ENCODE results near the gene PNLIPRP3.

The PNLIPRP3 gene

DNA sequence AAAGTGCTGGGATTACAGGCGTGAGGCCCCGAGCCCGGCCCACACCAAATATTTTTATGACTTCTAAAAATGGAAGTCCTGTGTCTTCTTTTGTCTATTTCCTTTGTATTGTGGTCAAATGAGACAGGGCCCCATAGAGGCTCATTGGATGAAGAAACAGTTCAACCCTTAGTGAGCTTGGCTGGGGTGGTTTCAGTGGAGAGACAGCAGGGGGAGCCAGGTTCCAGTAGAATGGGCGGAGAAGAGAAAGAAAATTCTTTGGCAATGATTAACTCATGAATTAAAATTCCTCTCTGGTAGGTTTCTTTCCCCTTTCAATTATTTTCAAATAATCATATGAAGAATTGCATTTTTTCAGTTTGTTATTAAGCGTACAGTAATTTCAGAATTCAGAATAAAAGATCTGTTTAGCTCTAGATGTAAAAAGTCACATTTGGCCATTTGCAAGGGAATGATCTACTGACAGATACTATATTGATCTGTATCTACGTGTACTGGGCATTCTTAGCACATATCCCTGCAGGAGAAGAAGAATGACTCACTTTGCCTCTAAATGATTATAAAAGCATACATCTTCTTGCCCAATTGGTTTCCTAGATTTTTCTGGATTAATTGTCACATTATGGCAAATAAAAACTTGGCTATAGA, 43.2 kb downstream of the PNLIPRP3 start:
- TF ChIP-seq, protein P1, sequence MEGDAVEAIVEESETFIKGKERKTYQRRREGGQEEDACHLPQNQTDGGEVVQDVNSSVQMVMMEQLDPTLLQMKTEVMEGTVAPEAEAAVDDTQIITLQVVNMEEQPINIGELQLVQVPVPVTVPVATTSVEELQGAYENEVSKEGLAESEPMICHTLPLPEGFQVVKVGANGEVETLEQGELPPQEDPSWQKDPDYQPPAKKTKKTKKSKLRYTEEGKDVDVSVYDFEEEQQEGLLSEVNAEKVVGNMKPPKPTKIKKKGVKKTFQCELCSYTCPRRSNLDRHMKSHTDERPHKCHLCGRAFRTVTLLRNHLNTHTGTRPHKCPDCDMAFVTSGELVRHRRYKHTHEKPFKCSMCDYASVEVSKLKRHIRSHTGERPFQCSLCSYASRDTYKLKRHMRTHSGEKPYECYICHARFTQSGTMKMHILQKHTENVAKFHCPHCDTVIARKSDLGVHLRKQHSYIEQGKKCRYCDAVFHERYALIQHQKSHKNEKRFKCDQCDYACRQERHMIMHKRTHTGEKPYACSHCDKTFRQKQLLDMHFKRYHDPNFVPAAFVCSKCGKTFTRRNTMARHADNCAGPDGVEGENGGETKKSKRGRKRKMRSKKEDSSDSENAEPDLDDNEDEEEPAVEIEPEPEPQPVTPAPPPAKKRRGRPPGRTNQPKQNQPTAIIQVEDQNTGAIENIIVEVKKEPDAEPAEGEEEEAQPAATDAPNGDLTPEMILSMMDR (IDR thresholded peaks at IDR 0.05): peak; percentile 86

DNA sequence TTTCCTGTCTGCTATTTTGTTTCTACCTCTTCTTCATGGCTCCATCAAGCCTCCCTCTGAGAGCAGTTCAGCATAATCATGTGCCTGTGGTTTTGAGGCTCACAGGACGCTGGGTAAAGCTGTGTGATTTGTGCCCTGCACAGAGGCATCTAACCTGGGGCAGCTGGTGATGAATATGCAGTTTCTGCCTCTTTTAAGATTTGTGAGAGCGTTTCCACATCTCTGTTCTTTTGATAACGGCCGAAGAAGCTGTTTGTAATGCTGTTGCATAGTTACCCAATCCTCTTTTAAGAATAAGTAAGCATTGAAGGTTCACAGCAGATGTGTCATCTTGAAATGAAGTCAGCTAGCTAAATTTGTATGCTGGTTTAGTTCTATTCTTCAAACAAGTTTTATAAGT, 45.2 kb downstream of the PNLIPRP3 start:
- TF ChIP-seq, protein P1 (IDR thresholded peaks at IDR 0.05): no peak

DNA sequence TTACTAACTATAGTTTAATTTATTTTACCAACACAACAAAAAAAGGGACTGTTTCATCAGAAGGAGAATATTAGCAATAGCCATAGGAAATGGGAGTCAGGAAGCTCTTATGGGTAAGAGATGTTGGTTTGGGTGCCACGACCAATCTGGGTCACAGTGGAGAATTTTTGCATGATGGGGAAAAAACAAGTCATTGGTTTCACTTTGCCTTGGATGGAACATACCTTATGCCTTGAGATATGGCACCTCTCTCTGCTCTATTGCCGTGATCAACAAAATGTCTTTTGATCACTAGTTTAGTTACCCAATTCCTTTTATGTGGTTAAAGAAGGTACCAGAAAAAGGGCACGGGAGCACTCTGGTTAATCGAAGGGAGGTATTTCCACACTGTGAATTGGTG, 48.2 kb downstream of the PNLIPRP3 start:
- TF ChIP-seq, protein P1 (IDR thresholded peaks at IDR 0.05): no peak

DNA sequence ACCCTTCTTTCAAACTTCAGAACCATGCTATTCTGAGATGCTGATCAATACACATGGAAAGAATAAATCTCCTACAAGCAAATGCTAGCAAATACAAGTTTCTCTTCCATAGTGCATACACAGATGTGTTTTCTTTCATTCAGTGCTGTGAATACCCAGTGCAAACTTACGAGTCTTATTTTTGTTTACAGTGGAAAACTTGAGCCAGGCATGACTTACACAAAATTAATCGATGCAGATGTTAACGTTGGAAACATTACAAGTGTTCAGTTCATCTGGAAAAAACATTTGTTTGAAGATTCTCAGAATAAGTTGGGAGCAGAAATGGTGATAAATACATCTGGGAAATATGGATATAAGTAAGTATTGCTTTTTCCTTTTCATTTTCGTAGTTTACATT, 48.8 kb downstream of the PNLIPRP3 start:
- TF ChIP-seq, protein P1 (IDR thresholded peaks at IDR 0.05): no peak

DNA sequence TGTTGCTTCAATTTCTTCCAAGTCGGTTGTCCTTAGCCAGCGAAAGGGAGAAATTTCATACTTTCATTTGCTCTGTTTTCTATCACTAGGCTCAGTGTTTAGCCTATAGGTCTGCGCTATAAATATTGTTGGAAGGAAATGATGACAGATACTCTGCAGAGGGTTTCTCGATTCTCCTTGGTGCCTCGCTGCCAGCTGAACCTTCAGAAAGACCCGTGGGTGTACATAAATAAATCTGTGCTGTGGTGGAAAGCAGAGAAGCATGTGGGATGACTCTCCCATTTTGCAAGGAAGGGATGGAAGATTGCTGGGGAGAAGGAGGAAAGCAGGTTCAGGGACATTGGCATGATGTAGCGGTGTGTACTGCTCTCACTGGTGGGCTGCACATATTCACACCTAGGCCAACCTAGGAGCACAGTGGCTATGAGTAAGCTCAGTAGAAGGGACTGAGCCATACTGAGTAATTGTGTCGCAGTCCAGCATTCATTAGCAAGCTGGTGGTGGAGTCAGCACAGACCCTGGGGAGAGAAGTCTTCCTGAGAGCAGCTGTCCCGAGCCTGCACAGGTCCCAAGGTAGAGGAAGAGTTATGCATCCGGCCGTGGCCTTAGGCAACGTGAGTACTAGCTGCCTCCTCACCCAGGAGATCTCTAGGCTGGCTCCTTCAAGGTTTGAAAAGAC, 50.5 kb downstream of the PNLIPRP3 start:
- TF ChIP-seq, protein P1 (IDR thresholded peaks at IDR 0.05): no peak

DNA sequence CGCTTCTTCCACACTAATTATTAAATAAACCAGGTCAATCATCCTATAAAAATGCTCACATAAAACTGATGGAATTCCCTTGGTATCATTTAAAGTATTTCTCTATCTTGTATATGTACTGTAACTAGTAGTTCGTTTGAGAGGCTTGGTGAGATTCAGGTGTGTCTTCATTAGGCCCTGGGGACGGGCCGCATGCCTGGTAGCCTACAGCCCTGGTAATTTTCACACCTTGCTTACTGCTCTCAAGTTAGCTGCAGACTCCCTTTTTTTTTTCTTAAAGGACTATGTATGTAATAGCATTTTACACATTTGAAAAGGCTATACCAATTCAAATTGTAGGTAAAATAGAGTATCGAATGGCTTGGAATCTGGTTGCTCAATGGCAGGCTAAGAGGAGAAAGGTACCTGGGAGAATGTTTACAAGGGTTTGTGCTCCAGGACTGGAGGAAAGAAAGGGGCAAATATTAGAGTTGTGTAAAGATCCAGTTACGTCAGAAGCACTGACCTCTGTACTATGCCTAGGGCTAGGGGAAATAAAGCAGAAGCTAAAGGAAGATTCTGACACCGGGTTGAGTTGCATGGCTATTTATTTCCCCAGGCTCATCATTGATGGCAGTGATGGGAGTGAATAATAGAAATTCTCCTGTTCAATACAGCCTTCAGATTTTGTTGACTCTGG, 59.3 kb downstream of the PNLIPRP3 start:
- TF ChIP-seq, protein P1 (IDR thresholded peaks at IDR 0.05): no peak

DNA sequence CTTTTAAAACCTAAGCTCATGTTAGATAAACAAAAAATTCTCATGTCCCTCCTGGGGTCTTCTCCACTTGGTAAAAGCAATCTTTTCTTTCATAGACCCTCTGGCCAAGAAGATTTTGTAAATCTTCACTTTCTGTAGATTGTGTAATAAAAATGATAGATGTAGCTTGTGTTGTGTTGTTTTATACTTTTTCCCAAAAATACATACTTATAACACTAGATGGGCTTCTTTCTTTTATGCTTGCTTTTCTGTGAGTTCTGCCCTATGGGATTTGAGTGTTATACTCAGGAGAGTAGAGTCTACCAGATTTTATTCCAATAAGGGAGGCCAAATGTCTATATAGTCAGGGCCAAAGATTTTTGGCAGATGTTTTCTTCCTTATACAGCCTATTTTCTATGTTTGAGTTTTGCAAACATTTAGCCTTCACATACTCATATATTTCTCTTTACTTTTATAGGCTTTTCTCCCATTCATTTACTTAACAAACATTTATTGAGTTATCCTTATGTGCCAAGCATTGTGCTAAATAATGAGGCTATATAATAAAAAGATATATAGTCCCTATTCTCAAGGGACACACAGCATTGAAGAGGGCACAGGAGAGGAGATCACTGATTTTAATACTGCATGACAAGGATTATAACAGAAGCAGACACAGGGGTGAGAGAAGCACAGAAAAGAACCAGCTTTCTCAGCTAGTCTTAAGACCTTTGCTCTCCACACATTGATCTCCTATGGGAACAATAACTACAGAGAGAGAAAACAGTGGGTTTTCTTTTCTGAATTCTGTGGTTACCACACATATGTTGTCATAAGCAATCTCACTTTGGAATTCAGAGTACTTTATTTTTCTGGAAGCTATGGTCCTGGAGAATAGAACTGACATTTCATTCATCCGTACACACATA, 60.1 kb downstream of the PNLIPRP3 start:
- TF ChIP-seq, protein P1 (IDR thresholded peaks at IDR 0.05): no peak

All from LNCAP (cell line).